ENCODE results near the gene TUBGCP2. TPM values are rescaled to one million over a fixed set of nuclear protein-coding genes. Genes with fewer than 3 reads are reported as not detected.
A peak's percentile ranks its signal among the peaks of the same experiment; 100 is the strongest.

TUBGCP2 gene
- polyA plus RNA-seq, 1 donor, result 40.9 TPM

DNA sequence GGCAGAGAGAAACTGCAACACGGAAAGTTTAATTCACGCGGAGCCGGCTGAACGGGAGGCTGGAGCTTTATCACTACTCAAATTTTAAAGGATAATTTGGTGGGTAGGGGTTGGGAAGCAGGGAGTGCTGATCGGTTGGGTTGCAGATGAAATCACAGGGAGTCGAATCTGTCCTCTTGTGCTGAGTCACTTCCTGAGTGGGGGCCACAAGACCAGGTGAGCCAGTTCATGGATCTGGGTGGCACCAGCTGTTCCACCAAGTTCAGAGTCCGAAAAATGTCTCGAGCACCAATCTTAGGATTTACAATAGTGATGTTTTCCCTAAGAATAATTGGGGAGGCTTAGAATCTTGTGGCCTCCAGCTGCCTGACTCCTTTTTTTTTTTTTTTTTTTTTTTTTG is 34.9 kb upstream of the TUBGCP2 start:
- DNase-seq (ENCODE audit: low read depth), result no peak

DNA sequence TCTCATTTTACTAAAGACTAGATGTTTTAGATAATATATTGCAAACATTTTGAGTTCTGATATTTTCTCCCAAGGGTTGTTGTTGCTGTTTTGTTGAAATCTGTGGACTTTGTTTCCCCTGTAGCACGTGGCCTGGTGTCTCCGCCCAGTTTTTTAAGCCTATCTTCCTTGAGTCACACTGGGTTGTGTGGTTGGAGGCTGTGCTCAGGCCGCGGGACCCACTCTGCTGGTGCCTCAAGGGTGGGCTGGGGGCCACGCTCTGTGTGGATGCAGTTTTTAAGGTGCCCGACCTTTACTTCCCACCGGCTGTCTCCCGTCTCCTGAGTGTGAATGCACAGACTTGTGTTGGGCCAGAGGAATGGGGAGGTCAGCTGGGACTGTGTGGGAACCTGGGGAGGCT is 34.3 kb upstream of the TUBGCP2 start:
- no peak for DNase-seq (ENCODE audit: low read depth)

DNA sequence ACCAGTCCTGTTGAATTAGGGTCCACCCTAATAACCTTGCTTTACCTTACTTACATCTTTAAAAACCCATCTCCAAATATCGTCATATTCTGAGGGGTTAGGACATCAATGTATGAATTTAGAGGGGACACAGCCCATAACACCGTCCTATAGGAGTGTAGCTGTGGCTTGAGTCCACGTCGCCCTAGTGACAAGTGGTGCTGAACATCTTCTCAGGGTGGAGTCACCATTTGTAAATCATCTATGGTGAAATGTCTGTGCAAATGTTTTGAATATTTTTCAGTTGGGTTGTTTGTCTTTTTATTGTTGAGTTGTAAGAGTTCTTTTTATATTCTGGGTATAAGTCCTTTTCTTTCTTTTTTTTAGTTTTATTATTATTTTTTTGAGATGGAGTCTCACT is 33.3 kb upstream of the TUBGCP2 start:
- DNase-seq (ENCODE audit: low read depth), result no peak

DNA sequence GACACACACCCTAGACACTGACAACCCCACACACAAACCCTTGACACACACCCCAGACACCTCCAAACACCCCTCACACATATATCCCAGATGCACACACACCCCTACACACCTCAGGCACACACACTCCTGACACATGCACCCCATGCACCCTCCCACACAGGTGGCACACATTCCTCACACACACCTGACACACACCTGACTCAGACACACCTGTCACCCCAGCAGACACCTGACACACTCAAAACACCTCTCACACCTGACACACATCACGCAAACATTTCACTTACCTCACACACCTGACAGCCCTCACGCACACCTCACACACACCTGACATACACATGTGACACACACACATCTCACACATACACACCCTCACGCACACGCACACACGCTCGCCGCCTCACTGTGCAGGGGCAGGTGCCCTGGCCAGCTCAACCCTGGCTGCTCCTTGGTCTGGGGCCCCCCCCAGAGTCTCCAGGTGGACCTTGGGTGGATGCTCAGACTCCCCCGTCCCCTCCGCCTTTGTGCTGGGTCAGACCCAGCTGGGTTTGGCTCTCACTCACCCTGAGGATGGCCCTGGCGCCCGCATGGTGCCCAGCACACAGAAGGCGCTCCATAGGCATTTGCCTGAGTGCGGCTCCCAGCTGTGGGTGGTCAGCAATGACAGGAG is 31.2 kb upstream of the TUBGCP2 start:
- DNase-seq (ENCODE audit: low read depth), result no peak

DNA sequence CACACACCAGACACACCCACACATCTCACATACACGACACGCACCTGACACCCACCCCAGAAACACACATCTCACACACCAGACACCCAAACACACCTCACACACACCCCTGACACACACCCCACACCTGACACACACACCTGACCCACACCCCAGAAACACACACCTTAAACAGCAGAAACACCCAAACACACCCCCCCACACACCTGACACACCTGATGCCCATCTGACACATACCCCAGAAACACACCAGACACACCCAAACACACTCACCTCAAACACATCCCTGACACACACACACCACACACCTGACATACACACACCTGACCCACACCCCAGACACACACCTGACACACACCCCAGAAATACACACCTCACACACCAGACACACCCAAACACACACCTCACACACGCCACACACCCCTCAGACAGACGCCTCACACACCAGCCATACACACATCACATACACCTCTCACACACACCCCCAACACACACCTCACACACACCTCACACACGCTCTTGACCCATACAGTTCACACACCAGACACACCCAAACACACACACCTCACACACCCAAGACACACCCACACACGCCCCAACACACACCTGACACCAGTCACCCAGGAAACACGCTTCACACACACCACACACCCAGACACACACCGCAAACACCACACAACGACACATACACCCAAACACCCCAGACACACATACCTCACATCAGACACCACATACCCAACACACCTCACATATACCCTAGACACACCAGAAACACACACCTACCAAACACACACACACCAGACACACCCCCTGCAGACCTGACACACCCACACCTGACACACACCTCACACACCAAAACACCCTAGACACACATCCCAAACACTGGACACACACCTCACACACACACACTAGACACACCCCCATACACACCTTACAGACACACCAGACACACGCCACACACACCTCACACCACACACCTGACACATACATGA is 29.7 kb upstream of the TUBGCP2 start:
- DNase-seq (ENCODE audit: low read depth), result no peak

DNA sequence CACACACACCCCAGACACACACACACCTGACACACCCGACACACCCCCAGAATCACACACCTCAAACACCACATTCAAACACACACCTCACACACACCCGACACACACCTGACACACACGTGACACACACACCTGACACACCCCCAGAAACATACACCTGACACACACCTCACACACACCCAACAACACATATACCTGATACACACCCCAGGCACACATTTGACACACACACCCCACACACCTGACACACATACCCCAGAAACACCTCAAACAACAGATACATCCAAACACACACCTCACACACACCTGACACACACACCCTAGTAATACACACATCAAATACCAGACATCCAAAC is 28.7 kb upstream of the TUBGCP2 start:
- DNase-seq (ENCODE audit: low read depth), result no peak

DNA sequence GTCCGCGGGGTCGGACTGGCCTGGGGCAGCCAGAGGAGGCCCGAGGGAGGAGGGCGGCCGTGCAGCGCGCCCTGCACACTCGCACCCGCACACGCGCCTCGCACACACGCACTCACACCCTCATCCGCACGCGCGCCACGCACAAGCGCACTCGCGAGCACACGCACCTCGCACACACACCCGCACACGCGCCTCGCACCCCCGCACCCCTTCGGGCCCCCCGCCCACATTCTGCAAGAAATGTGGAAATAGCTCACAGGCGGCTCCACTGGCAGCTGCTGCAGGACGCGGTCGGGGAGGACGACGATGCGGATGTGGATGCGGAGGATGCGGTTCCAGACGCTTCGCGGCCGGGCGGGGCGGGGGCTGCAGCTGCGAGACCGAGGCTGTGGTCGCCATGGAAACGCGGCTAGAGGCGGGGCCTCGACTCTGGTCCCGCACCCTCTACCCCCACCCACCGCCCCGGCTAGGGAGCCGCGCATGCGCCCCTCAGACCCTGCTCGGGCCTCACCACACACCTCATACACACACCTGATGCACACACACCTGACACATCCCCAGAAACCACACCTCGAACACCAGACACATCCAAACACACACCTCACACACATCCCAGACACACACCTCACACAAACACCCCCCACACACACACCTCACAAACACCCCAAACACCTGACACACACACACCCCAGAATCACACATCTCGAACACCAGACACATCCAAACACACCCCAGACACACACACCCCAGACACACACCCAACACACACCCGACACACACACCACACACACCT is 28.1 kb upstream of the TUBGCP2 start, which contains the start of gene CALY:
Gene CALY, minus strand, starts transcription at position 320 of the 793 bp plus-strand sequence. CDS start 7,907 bp downstream, outside the sequence.
- no peak for DNase-seq (ENCODE audit: low read depth)

DNA sequence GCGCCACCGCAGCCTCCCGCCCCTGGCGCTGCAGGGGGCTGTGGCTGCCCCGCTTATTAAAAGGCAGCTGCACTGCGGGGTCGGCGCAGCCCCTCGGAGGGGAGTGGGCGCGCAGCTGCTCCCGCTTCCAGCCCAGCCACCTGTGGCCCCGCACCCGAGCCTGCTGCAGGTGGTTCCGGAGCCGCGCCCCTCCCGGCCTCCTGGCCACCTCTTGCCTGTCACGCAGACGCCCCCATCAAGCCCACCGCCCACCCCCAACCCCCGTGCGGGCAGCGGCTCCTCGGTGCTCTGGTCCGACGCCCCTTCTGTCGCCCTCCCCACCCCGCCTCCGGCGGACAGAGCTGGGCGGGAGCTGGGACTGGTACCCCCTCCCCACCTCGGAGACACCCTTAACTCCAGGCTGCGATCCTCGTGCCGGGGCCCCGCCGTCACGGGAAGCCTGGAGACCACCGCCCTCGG is 27.5 kb upstream of the TUBGCP2 start:
- DNase-seq (ENCODE audit: low read depth), result no peak

DNA sequence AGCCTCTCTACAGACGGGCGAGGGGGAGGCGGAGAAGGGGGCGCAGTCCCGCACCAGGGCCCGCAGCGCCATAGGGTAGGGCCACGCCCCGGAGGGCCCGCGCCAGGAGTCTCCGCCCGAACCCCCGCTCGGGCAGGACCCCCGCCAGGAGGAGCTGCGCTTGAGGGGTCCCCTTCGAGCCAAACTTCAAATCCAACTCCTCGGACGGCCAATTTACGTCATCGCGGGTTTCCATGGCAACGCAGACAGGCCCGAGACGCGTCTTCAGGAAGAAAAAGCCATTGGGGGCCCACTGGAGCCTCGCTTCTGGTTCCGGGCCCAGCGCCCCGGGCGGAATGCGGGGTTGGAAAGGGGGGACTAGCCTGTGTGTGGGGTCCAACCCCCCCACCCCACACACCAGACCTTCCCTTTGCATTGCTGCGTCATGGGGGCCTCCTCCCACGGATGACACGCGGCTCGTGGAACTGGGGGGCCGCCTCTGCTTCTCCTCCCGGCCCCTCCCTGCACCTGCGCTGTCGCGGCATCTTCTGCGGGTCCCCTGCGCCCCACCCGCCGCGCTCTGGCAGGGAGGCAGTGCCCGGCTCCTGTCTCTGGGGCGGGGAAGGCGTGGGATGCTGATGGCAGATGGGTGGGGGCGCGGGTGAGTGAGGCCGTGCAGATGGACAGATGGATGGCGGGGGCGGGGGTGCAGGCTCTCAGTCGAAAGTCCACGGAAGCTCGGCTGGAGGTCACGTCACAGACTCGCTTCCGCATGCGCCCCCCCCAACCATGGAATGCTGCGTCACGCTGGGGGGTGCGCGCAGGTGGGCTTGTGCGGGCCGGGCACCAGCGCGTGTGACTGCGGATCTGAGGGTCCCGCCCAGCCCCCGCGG is 26.8 kb upstream of the TUBGCP2 start:
- peak; percentile 28 for DNase-seq (ENCODE audit: low read depth)

DNA sequence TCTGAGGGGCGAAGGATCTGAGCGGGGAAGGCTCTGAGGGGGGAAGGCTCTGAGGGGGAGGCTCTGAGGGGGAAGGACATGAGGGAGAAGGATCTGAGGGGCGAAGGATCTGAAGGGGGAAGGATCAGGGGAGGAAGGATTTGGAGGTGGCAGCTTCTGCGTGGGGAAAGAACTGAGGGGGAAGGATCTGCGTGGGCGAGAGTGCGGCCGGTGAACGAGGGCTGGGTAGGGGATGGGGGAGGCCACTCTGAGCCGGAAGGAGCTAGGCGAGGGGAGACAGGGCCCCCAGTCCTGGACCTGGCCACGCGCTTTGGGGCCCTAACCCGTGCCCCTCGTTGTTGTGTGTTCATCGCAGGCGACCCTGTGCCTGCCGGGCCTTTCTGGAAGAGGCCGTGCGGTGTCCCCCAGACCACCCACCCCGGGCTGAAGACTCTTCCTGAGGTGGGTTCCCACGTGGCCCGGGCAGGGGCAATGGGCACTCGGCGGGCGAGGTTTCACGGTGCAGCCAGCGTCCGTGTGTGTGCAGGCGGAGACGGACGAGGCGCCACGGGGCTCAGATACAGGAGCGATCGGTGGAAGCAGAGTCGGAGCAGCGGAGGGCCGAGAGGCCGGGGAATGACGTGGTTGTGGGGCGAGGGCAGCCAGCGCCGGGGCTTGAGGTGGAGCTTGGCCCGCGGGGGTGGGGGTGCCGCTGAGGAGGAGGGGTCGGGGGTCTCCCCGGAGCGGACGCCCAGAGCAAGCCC is 26.0 kb upstream of the TUBGCP2 start:
- DNase-seq (ENCODE audit: low read depth), result no peak

DNA sequence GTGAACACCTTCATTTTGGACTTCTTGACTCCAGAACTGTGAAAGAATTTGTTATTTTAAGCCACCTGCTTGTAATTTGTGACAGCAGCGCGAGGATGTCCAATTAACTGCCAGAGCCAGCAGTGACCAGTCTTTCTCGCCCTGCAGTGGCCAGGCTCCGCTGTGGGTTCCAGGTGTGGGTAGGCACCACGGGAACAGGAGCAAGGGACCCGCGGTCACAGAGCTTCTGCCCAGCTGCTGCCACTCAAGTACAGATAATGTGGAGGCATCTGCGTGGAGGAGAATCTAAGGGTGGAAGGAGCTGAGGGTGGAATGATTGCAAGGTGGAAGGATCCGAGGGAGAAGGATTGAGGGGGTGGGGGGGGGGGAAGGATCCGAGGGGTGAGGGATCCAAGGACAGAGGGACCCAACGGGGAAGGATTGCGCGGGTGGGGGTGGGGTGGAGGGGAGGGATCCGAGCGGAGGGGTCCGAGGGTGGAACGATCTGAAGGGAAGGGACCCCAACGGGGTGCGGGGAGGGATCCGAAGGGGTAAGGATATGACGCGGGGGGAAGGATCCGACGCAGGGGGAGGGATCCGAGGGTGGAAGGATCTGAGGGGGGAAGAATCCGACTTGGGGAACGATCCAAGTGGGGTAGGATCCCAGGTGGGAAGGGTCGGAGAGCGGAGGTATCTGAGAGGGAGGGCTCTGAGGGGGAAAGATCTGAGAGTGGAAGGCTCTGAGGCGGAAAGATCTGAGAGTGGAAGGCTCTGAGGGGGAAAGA is 24.4 kb upstream of the TUBGCP2 start:
- DNase-seq (ENCODE audit: low read depth), result no peak

DNA sequence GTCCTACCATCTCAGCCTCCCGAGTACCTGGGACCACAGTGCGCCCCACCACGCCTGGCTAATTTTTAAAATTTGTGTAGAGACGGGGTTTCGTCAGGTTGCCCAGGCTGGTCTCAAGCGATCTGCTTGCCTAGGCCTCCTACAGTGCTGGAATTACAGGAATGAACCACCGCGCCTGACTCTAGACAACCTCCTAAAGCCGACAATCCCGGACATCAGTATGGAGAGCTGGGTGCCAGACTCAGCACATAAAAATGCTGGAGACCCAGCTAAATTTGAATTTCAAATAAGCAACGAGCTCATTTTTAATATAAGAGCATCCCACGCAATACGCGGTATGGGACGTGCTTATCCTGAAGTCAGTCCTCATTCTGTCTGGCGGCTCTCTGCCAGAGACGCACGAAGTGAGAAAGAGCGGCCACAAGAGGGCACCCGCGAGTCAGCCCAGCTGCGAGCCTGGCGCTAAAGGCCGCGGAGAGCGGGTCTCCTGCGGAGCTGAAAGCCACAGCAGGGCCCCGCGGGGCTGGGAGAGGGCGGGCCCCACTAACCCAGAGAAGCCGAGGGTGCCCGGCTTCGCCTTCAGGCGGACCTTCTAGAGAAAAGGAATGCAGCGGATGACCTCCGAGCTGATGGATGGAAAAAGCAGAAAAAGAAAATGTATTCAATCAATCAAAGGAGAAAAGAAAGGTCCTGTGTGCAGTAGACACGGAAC is 21.0 kb upstream of the TUBGCP2 start:
- peak; percentile 64 for DNase-seq (ENCODE audit: low read depth)

DNA sequence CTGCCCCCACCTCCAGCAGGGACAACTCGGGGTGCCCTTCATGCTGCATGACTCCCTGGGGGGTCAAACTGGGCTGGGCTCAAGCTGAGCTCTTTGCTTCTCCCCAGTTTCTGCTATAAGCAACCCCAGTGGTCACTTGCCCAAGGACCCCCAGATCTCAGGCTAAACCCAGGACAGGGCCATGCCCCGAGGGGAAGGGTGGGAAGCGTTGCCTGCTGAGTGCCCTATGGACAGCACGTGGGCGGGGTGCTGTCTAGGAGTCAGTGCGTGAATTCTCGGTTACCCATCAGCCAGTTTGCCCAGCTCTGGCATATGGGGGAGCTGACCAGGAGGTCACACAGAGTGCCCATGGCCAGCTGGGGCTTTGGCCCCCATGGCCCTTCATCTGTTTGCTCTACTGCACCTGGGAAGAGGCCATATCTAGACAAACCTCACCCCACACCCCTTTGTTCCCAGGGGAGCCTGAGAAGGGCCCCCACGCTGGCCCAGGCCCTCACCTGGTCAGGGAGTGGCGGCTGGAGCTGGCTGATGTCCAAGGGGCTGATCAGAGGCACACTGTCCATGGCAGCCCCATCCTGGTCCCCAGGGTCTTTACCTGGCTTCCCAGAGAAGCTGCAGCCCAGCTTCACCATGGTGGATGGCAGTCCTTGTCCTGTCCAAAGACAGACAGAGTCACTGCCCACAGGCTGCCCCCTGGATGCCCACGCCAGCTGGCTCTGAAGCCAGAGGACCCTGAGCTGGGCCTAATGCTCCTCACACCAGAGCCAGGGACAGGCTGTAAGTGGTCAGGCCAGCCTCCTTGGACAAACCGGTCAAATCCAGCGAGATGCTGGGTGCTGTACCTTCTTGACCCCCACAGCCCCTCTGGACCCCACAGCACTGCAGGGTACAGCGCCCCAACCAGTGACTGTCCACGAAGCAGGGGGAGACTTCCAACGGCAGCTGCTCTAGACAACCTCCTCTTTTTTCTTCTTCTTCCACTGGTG is 20.0 kb upstream of the TUBGCP2 start:
- DNase-seq (ENCODE audit: low read depth), result no peak

DNA sequence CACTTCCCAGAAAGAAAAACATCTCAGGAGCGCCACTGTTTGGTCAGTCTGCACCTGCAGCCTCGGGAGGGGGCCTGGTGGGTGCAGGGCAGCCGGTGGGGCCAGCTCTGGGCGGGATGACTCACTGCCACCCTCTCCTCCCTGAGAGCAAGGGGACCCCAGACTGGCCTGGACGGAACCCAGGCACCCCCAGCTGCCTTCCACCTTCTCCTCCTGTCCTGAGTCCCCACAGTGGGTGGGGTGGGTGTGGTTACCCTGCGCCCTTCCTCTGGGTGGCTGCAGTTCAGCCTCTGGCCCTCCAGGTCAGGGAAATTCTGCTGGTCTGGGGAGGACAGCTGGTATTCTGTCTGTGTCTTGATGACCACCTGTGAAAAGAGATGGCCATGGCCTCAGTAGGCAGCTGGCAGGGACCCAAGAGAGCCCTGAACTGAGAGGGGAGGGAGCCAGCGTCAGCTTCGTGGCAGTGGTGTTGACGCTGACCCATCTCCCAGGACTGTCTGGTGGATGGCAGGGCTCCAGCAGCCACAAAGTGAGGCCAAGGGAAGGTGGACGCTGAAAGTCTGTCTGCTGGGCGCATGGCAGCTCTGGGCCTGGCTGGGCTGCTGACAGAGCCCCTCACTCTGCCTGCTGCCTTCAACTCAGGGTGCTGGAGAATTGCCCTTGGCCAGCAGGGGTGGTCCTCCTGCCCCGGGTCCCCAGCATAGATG is 19.1 kb upstream of the TUBGCP2 start:
- no peak for DNase-seq (ENCODE audit: low read depth)

DNA sequence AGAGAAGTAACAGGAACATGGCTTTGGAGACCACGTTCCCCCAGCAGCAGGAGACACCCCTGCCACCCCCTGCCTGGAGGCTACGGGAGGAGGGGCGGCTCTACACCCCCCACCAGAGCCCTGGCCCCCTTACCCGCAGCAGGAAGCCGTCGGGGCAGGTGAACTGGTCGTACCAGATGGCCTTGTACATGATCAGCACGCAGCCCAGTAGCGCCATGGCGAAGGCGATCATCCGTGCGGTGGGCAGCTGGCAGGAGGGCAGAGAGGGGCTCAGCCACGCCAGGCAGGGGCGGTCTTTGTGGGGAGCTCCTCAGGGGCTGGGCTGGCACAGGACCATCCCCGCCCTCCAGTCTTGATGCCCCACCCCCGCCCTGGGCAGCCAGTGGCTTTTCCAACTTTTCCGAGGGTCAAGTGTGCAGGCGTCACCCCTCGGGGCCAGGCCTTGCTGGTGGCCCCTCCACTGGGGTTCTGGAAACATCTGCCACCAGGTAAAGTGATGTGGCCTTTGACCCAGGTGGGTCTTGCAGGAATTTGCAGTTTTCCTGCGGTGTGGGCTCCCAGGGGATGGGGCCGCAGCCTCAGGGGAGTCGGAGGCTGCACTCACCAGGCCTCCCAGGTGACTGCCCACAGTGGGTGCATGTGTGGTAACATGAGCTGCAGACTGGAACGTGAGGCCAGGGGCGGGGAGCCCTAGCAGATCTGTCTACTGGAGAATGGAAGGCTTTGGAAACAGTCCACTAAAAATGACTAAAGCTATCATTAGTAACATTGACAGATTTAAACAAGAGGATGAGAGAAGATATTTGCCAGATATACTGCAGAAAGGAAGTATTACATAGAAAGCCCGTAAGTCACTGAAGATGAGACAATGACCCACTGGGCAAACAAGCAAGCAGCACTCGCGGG is 18.3 kb upstream of the TUBGCP2 start:
- DNase-seq (ENCODE audit: low read depth), result no peak

DNA sequence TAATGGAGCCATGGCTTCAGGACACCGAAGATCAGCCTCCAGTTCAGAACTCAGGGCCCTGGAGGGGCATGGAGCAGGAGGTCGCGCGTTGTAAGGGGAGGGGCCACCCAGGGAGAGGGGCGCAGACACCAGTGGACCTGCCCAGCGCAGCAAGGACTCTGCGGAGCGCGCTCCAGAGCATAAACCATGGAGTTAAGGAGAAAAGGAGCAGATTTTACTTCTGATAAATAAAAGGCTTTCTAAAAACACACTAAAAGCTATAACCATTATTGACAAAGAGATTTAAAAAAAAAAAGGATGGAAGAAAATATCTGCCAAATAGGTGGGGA is 17.5 kb upstream of the TUBGCP2 start:
- no peak for DNase-seq (ENCODE audit: low read depth)
